ENCODE results near the gene S100A14.

DNA sequence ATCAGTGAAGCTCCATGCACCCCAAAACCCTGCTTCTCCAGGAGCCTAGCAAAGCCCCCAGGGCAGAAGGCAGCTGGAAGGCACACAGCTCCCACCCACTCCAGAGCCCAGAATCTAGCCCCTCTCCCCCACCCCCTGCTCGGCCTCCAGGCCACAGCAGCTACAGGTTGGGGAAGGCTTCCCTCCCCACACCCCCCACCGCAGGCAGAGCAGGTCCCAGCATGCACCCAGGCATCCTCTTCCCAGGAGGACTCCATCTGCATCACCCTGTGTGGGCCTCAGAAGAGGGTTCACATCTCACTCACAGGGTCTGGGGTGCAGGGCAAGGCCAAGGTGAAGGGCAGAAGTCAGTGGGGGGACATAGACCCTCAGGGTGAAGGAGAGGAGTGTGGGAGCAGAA is 719 bp downstream of the S100A14 start:
- TF ChIP-seq GABPA (IDR thresholded peaks at IDR 0.05; ENCODE audit: low read depth) = no peak
- no peak for TF ChIP-seq YY1 (IDR thresholded peaks at IDR 0.05; ENCODE audit: low read depth)
- TF ChIP-seq, protein P1, sequence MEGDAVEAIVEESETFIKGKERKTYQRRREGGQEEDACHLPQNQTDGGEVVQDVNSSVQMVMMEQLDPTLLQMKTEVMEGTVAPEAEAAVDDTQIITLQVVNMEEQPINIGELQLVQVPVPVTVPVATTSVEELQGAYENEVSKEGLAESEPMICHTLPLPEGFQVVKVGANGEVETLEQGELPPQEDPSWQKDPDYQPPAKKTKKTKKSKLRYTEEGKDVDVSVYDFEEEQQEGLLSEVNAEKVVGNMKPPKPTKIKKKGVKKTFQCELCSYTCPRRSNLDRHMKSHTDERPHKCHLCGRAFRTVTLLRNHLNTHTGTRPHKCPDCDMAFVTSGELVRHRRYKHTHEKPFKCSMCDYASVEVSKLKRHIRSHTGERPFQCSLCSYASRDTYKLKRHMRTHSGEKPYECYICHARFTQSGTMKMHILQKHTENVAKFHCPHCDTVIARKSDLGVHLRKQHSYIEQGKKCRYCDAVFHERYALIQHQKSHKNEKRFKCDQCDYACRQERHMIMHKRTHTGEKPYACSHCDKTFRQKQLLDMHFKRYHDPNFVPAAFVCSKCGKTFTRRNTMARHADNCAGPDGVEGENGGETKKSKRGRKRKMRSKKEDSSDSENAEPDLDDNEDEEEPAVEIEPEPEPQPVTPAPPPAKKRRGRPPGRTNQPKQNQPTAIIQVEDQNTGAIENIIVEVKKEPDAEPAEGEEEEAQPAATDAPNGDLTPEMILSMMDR (IDR thresholded peaks at IDR 0.05) = no peak
- no peak for TF ChIP-seq EP300 (IDR thresholded peaks at IDR 0.05; ENCODE audit: borderline replicate concordance in 1 of 2, low read depth in 1 of 2, low read length in 1 of 2)
- TF ChIP-seq RAD21 (IDR thresholded peaks at IDR 0.05; ENCODE audit: low read length) = no peak
- TF ChIP-seq MXI1 (IDR thresholded peaks at IDR 0.05; ENCODE audit: low read depth, low read length) = no peak
- TF ChIP-seq CHD2 (IDR thresholded peaks at IDR 0.05; ENCODE audit: low read length, partially characterized antibody) = no peak
- TF ChIP-seq, protein P2, sequence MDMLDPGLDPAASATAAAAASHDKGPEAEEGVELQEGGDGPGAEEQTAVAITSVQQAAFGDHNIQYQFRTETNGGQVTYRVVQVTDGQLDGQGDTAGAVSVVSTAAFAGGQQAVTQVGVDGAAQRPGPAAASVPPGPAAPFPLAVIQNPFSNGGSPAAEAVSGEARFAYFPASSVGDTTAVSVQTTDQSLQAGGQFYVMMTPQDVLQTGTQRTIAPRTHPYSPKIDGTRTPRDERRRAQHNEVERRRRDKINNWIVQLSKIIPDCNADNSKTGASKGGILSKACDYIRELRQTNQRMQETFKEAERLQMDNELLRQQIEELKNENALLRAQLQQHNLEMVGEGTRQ (IDR thresholded peaks at IDR 0.05; ENCODE audit: borderline replicate concordance, low read depth, low read length) = no peak
- TF ChIP-seq POLR2AphosphoS5 (IDR thresholded peaks at IDR 0.05; ENCODE audit: low read depth, low read length) = no peak

All from SK-N-SH (cell line).